ENCODE measurements around the gene GAB1.

GAB1 gene

DNA sequence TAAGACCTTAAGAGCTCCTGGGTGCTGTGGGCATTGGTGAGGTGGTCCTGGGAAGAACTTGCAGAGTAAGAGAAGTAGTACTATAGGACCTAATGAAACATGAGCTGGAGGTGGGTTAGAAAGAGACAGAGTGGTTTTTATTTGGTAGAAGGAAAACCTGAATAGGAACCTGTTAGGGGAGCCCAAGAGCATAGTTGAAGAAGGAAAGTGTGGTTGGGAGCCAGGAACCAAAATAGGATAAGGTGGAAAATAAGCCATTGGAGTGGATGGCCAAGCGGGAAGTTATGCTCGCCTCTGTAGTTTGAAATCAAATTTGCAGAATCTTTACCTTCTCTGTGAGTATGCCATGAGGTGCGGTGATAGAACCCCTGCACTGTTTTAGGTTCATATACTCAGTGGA, 26.7 kb downstream of the GAB1 start:
- Histone ChIP-seq H3K9me3 (ENCODE audit: low read length) (no peaks in the 10 kb centered on the region), H3K9me2 (ENCODE audit: low read depth, low read length) (no peaks in the 10 kb centered on the region), H3F3A (ENCODE audit: insufficient read depth, low read length) (no peaks in the 10 kb centered on the region), H4K20me1 (ENCODE audit: insufficient read depth, low read length) (no peaks in the 10 kb centered on the region), H3K4me2 (ENCODE audit: low read length) (no peak overlapping the region), H3K27ac (ENCODE audit: low read depth, low read length, poor library complexity, severe bottlenecking) (no peak overlapping the region), H3K4me3 (ENCODE audit: low read depth, low read length, poor library complexity, severe bottlenecking) (no peak overlapping the region), H3K27me3 (ENCODE audit: insufficient read depth, low read length) (no peaks in the 10 kb centered on the region), H3K36me3 (ENCODE audit: insufficient read depth, low read length) (no peaks in the 10 kb centered on the region), H3K79me2 (ENCODE audit: insufficient read depth, low read length) (no peaks in the 10 kb centered on the region), H3K9ac (ENCODE audit: low read length) (no peak overlapping the region), H3K4me1 (ENCODE audit: insufficient read depth, low read length, severe bottlenecking) (peaks cover 38% of the 10 kb centered on the region), H2AFZ (ENCODE audit: low read length) (no peak overlapping the region)
- TF ChIP-seq EZH2 (IDR thresholded peaks at IDR 0.05; ENCODE audit: borderline replicate concordance, low read length) = no peak
- TF ChIP-seq, protein P1, sequence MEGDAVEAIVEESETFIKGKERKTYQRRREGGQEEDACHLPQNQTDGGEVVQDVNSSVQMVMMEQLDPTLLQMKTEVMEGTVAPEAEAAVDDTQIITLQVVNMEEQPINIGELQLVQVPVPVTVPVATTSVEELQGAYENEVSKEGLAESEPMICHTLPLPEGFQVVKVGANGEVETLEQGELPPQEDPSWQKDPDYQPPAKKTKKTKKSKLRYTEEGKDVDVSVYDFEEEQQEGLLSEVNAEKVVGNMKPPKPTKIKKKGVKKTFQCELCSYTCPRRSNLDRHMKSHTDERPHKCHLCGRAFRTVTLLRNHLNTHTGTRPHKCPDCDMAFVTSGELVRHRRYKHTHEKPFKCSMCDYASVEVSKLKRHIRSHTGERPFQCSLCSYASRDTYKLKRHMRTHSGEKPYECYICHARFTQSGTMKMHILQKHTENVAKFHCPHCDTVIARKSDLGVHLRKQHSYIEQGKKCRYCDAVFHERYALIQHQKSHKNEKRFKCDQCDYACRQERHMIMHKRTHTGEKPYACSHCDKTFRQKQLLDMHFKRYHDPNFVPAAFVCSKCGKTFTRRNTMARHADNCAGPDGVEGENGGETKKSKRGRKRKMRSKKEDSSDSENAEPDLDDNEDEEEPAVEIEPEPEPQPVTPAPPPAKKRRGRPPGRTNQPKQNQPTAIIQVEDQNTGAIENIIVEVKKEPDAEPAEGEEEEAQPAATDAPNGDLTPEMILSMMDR (IDR thresholded peaks at IDR 0.05; ENCODE audit: low read length) = no peak

DNA sequence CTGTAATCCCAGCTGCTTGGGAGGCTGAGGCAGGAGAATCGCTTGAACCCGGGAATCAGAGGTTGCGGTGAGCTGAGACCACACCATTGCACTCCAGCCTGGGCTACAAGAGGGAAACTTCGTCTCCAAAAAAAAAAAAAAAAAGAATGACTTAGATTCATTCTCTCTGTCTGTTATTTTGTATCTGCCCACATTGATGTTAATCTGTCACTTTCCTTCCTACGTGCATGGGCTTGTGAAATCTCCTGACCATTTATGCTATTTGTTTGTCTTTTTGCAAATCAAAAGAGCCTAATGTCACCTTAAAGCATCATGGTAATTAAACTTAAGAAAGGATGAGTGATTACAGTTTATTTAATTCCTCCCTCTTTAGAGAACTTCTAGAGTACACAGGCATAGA, 27.4 kb downstream of the GAB1 start:
- Histone ChIP-seq H3K4me3 (ENCODE audit: low read depth, low read length, poor library complexity, severe bottlenecking) (no peak overlapping the region), H3K9ac (ENCODE audit: low read length) (no peak overlapping the region), H2AFZ (ENCODE audit: low read length) (no peak overlapping the region), H3K4me1 (ENCODE audit: insufficient read depth, low read length, severe bottlenecking) (peaks cover 31% of the 10 kb centered on the region), H3K27ac (ENCODE audit: low read depth, low read length, poor library complexity, severe bottlenecking) (no peak overlapping the region), H3K36me3 (ENCODE audit: insufficient read depth, low read length) (no peaks in the 10 kb centered on the region), H3K27me3 (ENCODE audit: insufficient read depth, low read length) (no peaks in the 10 kb centered on the region), H3K9me2 (ENCODE audit: low read depth, low read length) (no peaks in the 10 kb centered on the region), H4K20me1 (ENCODE audit: insufficient read depth, low read length) (no peaks in the 10 kb centered on the region), H3F3A (ENCODE audit: insufficient read depth, low read length) (no peaks in the 10 kb centered on the region), H3K4me2 (ENCODE audit: low read length) (no peak overlapping the region), H3K79me2 (ENCODE audit: insufficient read depth, low read length) (no peaks in the 10 kb centered on the region), H3K9me3 (ENCODE audit: low read length) (no peaks in the 10 kb centered on the region)
- TF ChIP-seq, protein P1 (IDR thresholded peaks at IDR 0.05; ENCODE audit: low read length) = no peak
- TF ChIP-seq EZH2 (IDR thresholded peaks at IDR 0.05; ENCODE audit: borderline replicate concordance, low read length) = no peak

DNA sequence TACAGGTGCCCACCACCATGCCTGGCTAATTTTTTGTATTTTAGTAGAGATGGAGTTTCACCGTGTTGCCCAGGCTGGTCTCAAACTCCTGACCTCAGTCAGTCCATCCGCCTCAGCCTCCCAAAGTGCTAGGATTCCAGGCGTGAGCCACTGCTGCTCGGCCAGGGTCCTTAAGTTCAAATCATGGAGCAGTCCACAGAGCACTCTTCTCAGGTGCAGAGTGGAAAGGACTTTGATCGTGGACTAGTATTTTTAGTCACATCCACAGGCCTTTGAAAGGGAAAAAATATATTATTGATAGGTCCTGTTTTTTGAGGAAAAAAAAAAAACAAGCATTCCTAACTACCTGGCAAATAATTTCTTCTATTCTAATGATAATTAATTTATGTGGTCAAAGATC, 31.2 kb downstream of the GAB1 start:
- Histone ChIP-seq H3K9ac (ENCODE audit: low read length) (no peak overlapping the region), H4K20me1 (ENCODE audit: insufficient read depth, low read length) (no peaks in the 10 kb centered on the region), H3F3A (ENCODE audit: insufficient read depth, low read length) (no peaks in the 10 kb centered on the region), H3K36me3 (ENCODE audit: insufficient read depth, low read length) (no peaks in the 10 kb centered on the region), H3K27me3 (ENCODE audit: insufficient read depth, low read length) (no peaks in the 10 kb centered on the region), H3K4me2 (ENCODE audit: low read length) (no peak overlapping the region), H3K4me3 (ENCODE audit: low read depth, low read length, poor library complexity, severe bottlenecking) (no peak overlapping the region), H3K4me1 (ENCODE audit: insufficient read depth, low read length, severe bottlenecking) (no peaks in the 10 kb centered on the region), H3K9me3 (ENCODE audit: low read length) (no peaks in the 10 kb centered on the region), H3K9me2 (ENCODE audit: low read depth, low read length) (no peaks in the 10 kb centered on the region), H3K27ac (ENCODE audit: low read depth, low read length, poor library complexity, severe bottlenecking) (no peak overlapping the region), H2AFZ (ENCODE audit: low read length) (no peak overlapping the region), H3K79me2 (ENCODE audit: insufficient read depth, low read length) (no peaks in the 10 kb centered on the region)
- TF ChIP-seq, protein P1 (IDR thresholded peaks at IDR 0.05; ENCODE audit: low read length) = no peak
- TF ChIP-seq EZH2 (IDR thresholded peaks at IDR 0.05; ENCODE audit: borderline replicate concordance, low read length) = no peak
